Ishikawa (cell line): Measurements from ENCODE around the gene DENND1B.

Experiments used
- CREB1 ChIP-seq: IDR thresholded peaks from 2 replicates; pipeline ENCODE4 v1.6.1; 2012; ENCODE audit warnings: low read depth
- EP300 ChIP-seq: IDR thresholded peaks from 2 replicates; pipeline ENCODE4 v1.6.1; 2012; ENCODE audit warnings: borderline replicate concordance
- RAD21 ChIP-seq: IDR thresholded peaks from 2 replicates; pipeline ENCODE4 v1.6.1; 2012; ENCODE audit warnings: low read depth
- REST ChIP-seq: IDR thresholded peaks from 2 replicates; pipeline ENCODE4 v1.6.1; 2012; ENCODE audit warnings: low read depth, mild to moderate bottlenecking
- TEAD4 ChIP-seq: IDR thresholded peaks from 2 replicates; pipeline ENCODE4 v1.6.1; 2012
- USF1 ChIP-seq: IDR thresholded peaks from 2 replicates; pipeline ENCODE4 v1.6.1; 2012

DNA sequence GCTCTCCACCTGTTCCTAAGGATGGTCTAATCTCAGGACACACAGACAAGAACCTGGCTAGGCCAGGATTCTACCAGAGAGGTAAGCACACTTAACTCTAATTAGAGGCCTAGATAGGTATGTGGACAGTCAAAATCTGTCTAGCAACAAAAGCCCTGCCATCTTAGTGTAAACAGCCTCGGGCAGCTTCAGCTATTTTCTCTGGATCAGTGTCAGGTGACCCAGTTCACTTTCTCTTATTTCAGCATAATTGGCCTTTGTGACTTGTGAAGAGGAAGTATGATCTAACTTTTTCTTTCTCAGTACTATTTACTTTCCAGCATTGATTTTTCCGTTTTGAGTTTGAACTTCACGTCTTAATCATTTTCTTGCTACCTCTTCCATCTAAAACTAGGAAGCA, 289.5 kb downstream of the DENND1B start:
- TF ChIP-seq EP300 (no peak), USF1 (no peak), CREB1 (no peak), REST (no peak), TEAD4 (no peak), RAD21 (no peak)
